A549 (cell line): Measurements from ENCODE around the gene YIPF3. TPM values are rescaled to one million over a fixed set of nuclear protein-coding genes. Genes with fewer than 3 reads are reported as not detected.

Source experiments
- ATAC-seq, 2 experiments: fragments of 200-7000 bp in 1 of 2; fragments of >200 bp in 1 of 2; cut with Nextera tagmentation in 1 of 2; cut with Tn5 transposase in 1 of 2; 3 replicates each; pipeline versions ENCODE4 v1.8.0 to v1.9.1; 2018 to 2020; ENCODE audit warnings: mild to moderate bottlenecking in 1 of 2, moderate library complexity in 1 of 2
- CTCF ChIA-PET: fragments of 300-600 bp; sonication (Branson Sonifier 250); formaldehyde crosslinking; extraction: SDS; loops from one replicate; lab custom pipeline; 2021; ENCODE audit warnings: antibody characterized with exemption, inconsistent platforms; lab: Yijun Ruan, JAX
- POLR2A ChIA-PET: fragments of 350-600 bp; formaldehyde crosslinking; extraction: SDS; loops from one replicate; lab custom pipeline; 2021; ENCODE audit warnings: antibody characterized with exemption, inconsistent platforms; lab: Yijun Ruan, JAX
- DNase-seq, 2 experiments: peaks; one replicate each; pipeline versions ENCODE4 v3.0.0 to v3.0.0-alpha.2; 2011 to 2016; ENCODE audit warnings: low read depth in 1 of 2, low spot score in 1 of 2
- FAIRE-seq: peaks from 2 replicates; lab custom pipeline; 2011; peaks lifted over from hg19 to GRCh38; lab: Jason Lieb, UNC
- H3K27ac ChIP-seq, 2 experiments: fragments of >200 bp; sonication (Bioruptor Twin); formaldehyde crosslinking; 3 replicates each; pipeline ENCODE4 v1.5.1; 2016 to 2017
- H3K4me1 ChIP-seq: fragments of >200 bp; sonication (Bioruptor Twin); formaldehyde crosslinking; 3 replicates; pipeline ENCODE4 v1.6.1; 2016
- H3K4me2 ChIP-seq: fragments of >200 bp; sonication (Bioruptor Twin); formaldehyde crosslinking; 3 replicates; pipeline ENCODE4 v1.6.1; 2016
- H3K4me3 ChIP-seq: fragments of >200 bp; sonication (Bioruptor Twin); formaldehyde crosslinking; 3 replicates; pipeline ENCODE4 v1.5.1; 2016
- H3K9me3 ChIP-seq: fragments of >200 bp; sonication (Bioruptor Twin); formaldehyde crosslinking; 3 replicates; pipeline ENCODE4 v1.6.1; 2016
- CBX8 ChIP-seq: fragments of 200-600 bp; sonication (generic); IDR thresholded peaks from 2 replicates; pipeline ENCODE4 v1.6.1; 2016
- CHD4 ChIP-seq: fragments of 200-600 bp; sonication (generic); IDR thresholded peaks from 2 replicates; pipeline ENCODE4 v1.6.1; 2016; ENCODE audit warnings: antibody characterized with exemption, mild to moderate bottlenecking, borderline replicate concordance
- HEYL ChIP-seq: fragments of 250-450 bp; sonication (Bioruptor Pico); IDR thresholded peaks from 2 replicates; pipeline ENCODE4 v1.8.0; 2021; ENCODE audit warnings: mild to moderate bottlenecking, moderate library complexity
- JUNB ChIP-seq: fragments of >200 bp; sonication (Bioruptor Twin); formaldehyde crosslinking; IDR thresholded peaks from 2 replicates; pipeline ENCODE4 v1.6.1; 2016
- MYC ChIP-seq: IDR thresholded peaks from 2 replicates; pipeline ENCODE4 v1.6.1; 2012; ENCODE audit warnings: mild to moderate bottlenecking, inconsistent platforms, low read length, improper control_type of control experiment, borderline replicate concordance
- NFE2L2 ChIP-seq: fragments of 150-350 bp; conservative IDR thresholded peaks from 2 replicates; pipeline ENCODE4 v1.6.1; 2014; ENCODE audit warnings: low read length
- NPAS2 ChIP-seq: fragments of 250-450 bp; sonication (Bioruptor Pico); IDR thresholded peaks from 2 replicates; pipeline ENCODE4 v1.8.0; 2022; ENCODE audit warnings: mild to moderate bottlenecking, moderate library complexity, borderline replicate concordance
- NR3C1 ChIP-seq: fragments of >200 bp; sonication (Bioruptor Twin); formaldehyde crosslinking; IDR thresholded peaks from 3 replicates; pipeline ENCODE4 v1.6.1; 2017
- PHF8 ChIP-seq: fragments of 200-600 bp; sonication (generic); IDR thresholded peaks from 2 replicates; pipeline ENCODE4 v1.6.1; 2016; ENCODE audit warnings: low read depth, mild to moderate bottlenecking, antibody characterized with exemption, moderate library complexity, borderline replicate concordance
- RAD21 ChIP-seq, 2 experiments: fragments of >200 bp in 1 of 2; sonication (Bioruptor Twin) in 1 of 2; formaldehyde crosslinking in 1 of 2; IDR thresholded peaks in 1 of 2; conservative IDR thresholded peaks in 1 of 2; 2 replicates in 1 of 2; 3 replicates in 1 of 2; pipeline ENCODE4 v1.6.1; 2012 to 2018; ENCODE audit warnings: inconsistent platforms in 1 of 2
- ZNF302 ChIP-seq: fragments of 250-450 bp; sonication (Bioruptor Pico); IDR thresholded peaks from 2 replicates; pipeline ENCODE4 v1.9.0; 2021; ENCODE audit warnings: inconsistent platforms, mild to moderate bottlenecking, moderate library complexity
- ZSCAN20 ChIP-seq: fragments of 250-450 bp; sonication (Bioruptor Pico); IDR thresholded peaks from 2 replicates; pipeline ENCODE4 v1.8.0; 2022; ENCODE audit warnings: mild to moderate bottlenecking, moderate library complexity
- WGBS: methylation state at CpG from one replicate; pipeline ENCODE4 v1.1.6; 2017; ENCODE audit errors: missing lambda C conversion rate; 5-methylcytosine and 5-hydroxymethylcytosine counted together
- polyA plus RNA-seq, 4 experiments: library from polyadenylated mRNA; depleted of rRNA in 3 of 4; stranded (reverse); fragments of >200 nt; fragmentation: RNase III in 1 of 4; extraction: RNeasy Plus Mini Kit Qiagen cat#74134 plus additional on column Dnase treatment in 1 of 4; gene quantifications; 2 replicates in 3 of 4; 3 replicates in 1 of 4; pipeline ENCODE4 v1.2.3, GENCODE V29; 2011 to 2017
- TF ChIP-seq, protein P1 (sequence below): fragments of 150-350 bp; IDR thresholded peaks from 2 replicates; pipeline ENCODE4 v1.6.1; 2014; ENCODE audit warnings: low read depth, mild to moderate bottlenecking, low read length
- TF ChIP-seq, protein P2 (sequence below): fragments of 250-450 bp; sonication (Bioruptor Pico); IDR thresholded peaks from 2 replicates; pipeline ENCODE4 v1.5.0; 2021; ENCODE audit warnings: mild to moderate bottlenecking, moderate library complexity, borderline replicate concordance
- TF ChIP-seq, protein P3 (sequence below): fragments of >200 bp; sonication (Bioruptor Twin); formaldehyde crosslinking; IDR thresholded peaks from 3 replicates; pipeline ENCODE4 v1.6.1; 2016
- TF ChIP-seq, protein P4 (sequence below): fragments of 200-600 bp; sonication (generic); IDR thresholded peaks from 2 replicates; pipeline ENCODE4 v1.6.1; 2016; ENCODE audit warnings: antibody characterized with exemption, mild to moderate bottlenecking, moderate library complexity
- TF ChIP-seq, protein P5 (sequence below): fragments of 450-650 bp; IDR thresholded peaks from 2 replicates; pipeline ENCODE4 v1.6.1; 2014; ENCODE audit warnings: antibody characterized with exemption
- TF ChIP-seq, protein P6 (sequence below): fragments of >200 bp; sonication (Bioruptor Twin); formaldehyde crosslinking; IDR thresholded peaks from 2 replicates; pipeline ENCODE4 v1.6.1; 2016
- TF ChIP-seq, protein P7 (sequence below): IDR thresholded peaks from 2 replicates; pipeline ENCODE4 v1.6.1; 2012; ENCODE audit warnings: low read depth, borderline replicate concordance
- TF ChIP-seq, protein P8 (sequence below): fragments of >200 bp; sonication (Bioruptor Twin); formaldehyde crosslinking; IDR thresholded peaks from 3 replicates; pipeline ENCODE4 v1.5.1; 2016

YIPF3 gene
- polyA plus RNA-seq, 2 of the 4 experiments (the other 2 are of a cell fraction): 63.4 to 108 TPM

DNA sequence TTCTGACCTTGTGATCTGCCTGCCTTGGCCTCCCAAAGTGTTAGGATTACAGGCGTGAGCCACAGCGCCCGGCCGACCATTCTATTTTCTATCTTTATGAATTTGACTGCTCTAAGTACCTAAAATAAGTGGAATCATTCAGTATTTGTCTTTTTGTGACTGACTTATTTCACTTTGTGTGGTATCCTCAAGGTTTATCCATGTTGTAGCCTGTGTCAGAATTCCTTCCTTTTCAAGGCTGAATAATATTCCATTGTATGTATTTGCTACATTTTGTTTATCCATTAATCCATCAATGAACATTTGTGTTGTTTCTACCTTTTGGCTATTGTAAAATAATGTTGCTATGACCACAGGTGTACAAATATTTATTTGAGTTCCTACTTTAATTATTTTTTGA is 44.2 kb downstream of the YIPF3 start:
- FAIRE-seq (no peak), ATAC-seq (no peak), DNase-seq (no peak)
- H3K4me3 ChIP-seq: no peak overlapping the region
- WGBS: 94% methylated on average over 4 of the region's 4 CpGs
- ChIA-PET CTCF (interaction anchor here (1.9 to 2.8 kb wide), 2 partner anchors 12 to 34 kb away, joined by 6 to 10 read pairs; no protein-coding TSS in a partner anchor), POLR2A (no interaction called here)
- H3K4me1 ChIP-seq: 0 out of 3 replicates have a peak, but pooled peaks cover 3% of the 10 kb centered on the region
- no peak overlapping the region for H3K4me2 ChIP-seq
- no peak overlapping the region for H3K27ac ChIP-seq
- H3K9me3 ChIP-seq: no peaks in the 10 kb centered on the region
- TF ChIP-seq, protein P1, sequence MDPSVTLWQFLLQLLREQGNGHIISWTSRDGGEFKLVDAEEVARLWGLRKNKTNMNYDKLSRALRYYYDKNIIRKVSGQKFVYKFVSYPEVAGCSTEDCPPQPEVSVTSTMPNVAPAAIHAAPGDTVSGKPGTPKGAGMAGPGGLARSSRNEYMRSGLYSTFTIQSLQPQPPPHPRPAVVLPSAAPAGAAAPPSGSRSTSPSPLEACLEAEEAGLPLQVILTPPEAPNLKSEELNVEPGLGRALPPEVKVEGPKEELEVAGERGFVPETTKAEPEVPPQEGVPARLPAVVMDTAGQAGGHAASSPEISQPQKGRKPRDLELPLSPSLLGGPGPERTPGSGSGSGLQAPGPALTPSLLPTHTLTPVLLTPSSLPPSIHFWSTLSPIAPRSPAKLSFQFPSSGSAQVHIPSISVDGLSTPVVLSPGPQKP: no peak
- TF ChIP-seq ZNF302 (CRISPR knock-in tag): no peak
- TF ChIP-seq NFE2L2: no peak
- TF ChIP-seq, protein P2, sequence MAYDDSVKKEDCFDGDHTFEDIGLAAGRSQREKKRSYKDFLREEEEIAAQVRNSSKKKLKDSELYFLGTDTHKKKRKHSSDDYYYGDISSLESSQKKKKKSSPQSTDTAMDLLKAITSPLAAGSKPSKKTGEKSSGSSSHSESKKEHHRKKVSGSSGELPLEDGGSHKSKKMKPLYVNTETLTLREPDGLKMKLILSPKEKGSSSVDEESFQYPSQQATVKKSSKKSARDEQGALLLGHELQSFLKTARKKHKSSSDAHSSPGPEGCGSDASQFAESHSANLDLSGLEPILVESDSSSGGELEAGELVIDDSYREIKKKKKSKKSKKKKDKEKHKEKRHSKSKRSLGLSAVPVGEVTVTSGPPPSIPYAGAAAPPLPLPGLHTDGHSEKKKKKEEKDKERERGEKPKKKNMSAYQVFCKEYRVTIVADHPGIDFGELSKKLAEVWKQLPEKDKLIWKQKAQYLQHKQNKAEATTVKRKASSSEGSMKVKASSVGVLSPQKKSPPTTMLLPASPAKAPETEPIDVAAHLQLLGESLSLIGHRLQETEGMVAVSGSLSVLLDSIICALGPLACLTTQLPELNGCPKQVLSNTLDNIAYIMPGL (CRISPR knock-in tag): no peak
- no peak for TF ChIP-seq ZSCAN20 (CRISPR knock-in tag)
- TF ChIP-seq, protein P3, sequence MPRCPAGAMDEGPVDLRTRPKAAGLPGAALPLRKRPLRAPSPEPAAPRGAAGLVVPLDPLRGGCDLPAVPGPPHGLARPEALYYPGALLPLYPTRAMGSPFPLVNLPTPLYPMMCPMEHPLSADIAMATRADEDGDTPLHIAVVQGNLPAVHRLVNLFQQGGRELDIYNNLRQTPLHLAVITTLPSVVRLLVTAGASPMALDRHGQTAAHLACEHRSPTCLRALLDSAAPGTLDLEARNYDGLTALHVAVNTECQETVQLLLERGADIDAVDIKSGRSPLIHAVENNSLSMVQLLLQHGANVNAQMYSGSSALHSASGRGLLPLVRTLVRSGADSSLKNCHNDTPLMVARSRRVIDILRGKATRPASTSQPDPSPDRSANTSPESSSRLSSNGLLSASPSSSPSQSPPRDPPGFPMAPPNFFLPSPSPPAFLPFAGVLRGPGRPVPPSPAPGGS: no peak
- TF ChIP-seq CHD4: no peak
- TF ChIP-seq, protein P4, sequence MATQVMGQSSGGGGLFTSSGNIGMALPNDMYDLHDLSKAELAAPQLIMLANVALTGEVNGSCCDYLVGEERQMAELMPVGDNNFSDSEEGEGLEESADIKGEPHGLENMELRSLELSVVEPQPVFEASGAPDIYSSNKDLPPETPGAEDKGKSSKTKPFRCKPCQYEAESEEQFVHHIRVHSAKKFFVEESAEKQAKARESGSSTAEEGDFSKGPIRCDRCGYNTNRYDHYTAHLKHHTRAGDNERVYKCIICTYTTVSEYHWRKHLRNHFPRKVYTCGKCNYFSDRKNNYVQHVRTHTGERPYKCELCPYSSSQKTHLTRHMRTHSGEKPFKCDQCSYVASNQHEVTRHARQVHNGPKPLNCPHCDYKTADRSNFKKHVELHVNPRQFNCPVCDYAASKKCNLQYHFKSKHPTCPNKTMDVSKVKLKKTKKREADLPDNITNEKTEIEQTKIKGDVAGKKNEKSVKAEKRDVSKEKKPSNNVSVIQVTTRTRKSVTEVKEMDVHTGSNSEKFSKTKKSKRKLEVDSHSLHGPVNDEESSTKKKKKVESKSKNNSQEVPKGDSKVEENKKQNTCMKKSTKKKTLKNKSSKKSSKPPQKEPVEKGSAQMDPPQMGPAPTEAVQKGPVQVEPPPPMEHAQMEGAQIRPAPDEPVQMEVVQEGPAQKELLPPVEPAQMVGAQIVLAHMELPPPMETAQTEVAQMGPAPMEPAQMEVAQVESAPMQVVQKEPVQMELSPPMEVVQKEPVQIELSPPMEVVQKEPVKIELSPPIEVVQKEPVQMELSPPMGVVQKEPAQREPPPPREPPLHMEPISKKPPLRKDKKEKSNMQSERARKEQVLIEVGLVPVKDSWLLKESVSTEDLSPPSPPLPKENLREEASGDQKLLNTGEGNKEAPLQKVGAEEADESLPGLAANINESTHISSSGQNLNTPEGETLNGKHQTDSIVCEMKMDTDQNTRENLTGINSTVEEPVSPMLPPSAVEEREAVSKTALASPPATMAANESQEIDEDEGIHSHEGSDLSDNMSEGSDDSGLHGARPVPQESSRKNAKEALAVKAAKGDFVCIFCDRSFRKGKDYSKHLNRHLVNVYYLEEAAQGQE: no peak
- no peak for TF ChIP-seq JUNB
- no peak for TF ChIP-seq HEYL (CRISPR knock-in tag)

DNA sequence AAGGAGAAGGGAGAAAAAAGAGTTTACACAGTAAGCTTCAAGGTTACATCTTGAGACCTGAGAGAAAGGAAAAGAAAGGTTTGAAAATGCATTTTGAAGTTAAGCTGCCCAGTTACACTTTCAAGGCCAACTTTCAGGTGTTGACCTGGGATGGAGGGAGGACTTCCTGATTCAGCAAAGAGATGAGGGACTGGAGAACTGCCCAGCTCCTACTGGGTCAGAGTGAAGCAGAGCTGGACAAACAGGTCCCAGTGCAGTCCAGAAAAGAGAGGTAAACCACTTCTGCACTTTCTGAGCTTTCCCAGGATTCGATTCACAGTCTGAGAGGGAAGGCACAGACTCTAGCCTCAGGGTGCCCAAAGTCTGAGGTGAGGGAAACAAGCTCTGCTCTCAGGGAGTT is 45.3 kb downstream of the YIPF3 start:
- FAIRE-seq: no peak
- WGBS: 27% methylated on average over 1 of the region's 1 CpG
- ATAC-seq: no peak
- no peaks in the 10 kb centered on the region for H3K4me1 ChIP-seq
- ChIA-PET CTCF (interaction anchor here (0.7 to 2.8 kb wide), 5 partner anchors 11 to 35 kb away, joined by 3 to 10 read pairs (median 4); no protein-coding TSS in a partner anchor), POLR2A (interaction anchor here (0.6 kb wide), 1 partner anchor 16 kb away, joined by 3 read pairs; the partner anchor contains the start of gene DLK2)
- no peak overlapping the region for H3K4me2 ChIP-seq
- DNase-seq: no peak
- TF ChIP-seq, protein P5, sequence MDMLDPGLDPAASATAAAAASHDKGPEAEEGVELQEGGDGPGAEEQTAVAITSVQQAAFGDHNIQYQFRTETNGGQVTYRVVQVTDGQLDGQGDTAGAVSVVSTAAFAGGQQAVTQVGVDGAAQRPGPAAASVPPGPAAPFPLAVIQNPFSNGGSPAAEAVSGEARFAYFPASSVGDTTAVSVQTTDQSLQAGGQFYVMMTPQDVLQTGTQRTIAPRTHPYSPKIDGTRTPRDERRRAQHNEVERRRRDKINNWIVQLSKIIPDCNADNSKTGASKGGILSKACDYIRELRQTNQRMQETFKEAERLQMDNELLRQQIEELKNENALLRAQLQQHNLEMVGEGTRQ: no peak
- TF ChIP-seq RAD21 (conservative IDR thresholded peaks at IDR 0.05 in 1 of 2, IDR thresholded peaks at IDR 0.05 in 1 of 2): no peak
- TF ChIP-seq PHF8: no peak
- TF ChIP-seq, protein P6, sequence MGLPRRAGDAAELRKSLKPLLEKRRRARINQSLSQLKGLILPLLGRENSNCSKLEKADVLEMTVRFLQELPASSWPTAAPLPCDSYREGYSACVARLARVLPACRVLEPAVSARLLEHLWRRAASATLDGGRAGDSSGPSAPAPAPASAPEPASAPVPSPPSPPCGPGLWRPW: no peak
- no peak for TF ChIP-seq MYC
- TF ChIP-seq NFE2L2: no peak
- no peak for TF ChIP-seq NPAS2 (CRISPR knock-in tag)
- TF ChIP-seq, protein P3: no peak
- no peak for TF ChIP-seq CBX8
- TF ChIP-seq, protein P7, sequence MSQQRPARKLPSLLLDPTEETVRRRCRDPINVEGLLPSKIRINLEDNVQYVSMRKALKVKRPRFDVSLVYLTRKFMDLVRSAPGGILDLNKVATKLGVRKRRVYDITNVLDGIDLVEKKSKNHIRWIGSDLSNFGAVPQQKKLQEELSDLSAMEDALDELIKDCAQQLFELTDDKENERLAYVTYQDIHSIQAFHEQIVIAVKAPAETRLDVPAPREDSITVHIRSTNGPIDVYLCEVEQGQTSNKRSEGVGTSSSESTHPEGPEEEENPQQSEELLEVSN: no peak
- TF ChIP-seq NR3C1: no peak
- TF ChIP-seq, protein P8, sequence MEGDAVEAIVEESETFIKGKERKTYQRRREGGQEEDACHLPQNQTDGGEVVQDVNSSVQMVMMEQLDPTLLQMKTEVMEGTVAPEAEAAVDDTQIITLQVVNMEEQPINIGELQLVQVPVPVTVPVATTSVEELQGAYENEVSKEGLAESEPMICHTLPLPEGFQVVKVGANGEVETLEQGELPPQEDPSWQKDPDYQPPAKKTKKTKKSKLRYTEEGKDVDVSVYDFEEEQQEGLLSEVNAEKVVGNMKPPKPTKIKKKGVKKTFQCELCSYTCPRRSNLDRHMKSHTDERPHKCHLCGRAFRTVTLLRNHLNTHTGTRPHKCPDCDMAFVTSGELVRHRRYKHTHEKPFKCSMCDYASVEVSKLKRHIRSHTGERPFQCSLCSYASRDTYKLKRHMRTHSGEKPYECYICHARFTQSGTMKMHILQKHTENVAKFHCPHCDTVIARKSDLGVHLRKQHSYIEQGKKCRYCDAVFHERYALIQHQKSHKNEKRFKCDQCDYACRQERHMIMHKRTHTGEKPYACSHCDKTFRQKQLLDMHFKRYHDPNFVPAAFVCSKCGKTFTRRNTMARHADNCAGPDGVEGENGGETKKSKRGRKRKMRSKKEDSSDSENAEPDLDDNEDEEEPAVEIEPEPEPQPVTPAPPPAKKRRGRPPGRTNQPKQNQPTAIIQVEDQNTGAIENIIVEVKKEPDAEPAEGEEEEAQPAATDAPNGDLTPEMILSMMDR: no peak
- H3K4me3 ChIP-seq: no peak overlapping the region
- H3K9me3 ChIP-seq: no peaks in the 10 kb centered on the region
- H3K27ac ChIP-seq: no peak overlapping the region
